Neural crest cell (in vitro differentiated cells): ENCODE measurements around the gene SPEG. TPM values are rescaled to one million over a fixed set of nuclear protein-coding genes. Genes with fewer than 3 reads are reported as not detected.

Experiments used
- DNase-seq: peaks from one replicate; pipeline ENCODE4 v3.0.0; 2021; ENCODE audit warnings: low read depth, mixed read lengths, low spot score
- H3K27ac Mint-ChIP-seq: one replicate; pipeline ENCODE4 v1.8.0; 2021; ENCODE audit warnings: mild to moderate bottlenecking, mixed read lengths; ENCODE audit not compliant: unreplicated experiment
- H3K27me3 Mint-ChIP-seq: 2 replicates; pipeline ENCODE4 v1.8.0; 2021; ENCODE audit warnings: low read depth, mild to moderate bottlenecking, mixed read lengths
- H3K36me3 Mint-ChIP-seq: 2 replicates; pipeline ENCODE4 v1.8.0; 2021; ENCODE audit warnings: low read depth, mild to moderate bottlenecking, mixed read lengths
- H3K4me1 Mint-ChIP-seq: 2 replicates; pipeline ENCODE4 v1.8.0; 2021; ENCODE audit warnings: mixed read lengths
- H3K4me3 Mint-ChIP-seq: one replicate; pipeline ENCODE4 v1.8.0; 2021; ENCODE audit warnings: mild to moderate bottlenecking, mixed read lengths
- H3K9me3 Mint-ChIP-seq: 2 replicates; pipeline ENCODE4 v1.8.0; 2021; ENCODE audit warnings: mixed read lengths
- total RNA-seq: library from RNA; stranded (reverse); gene quantifications from 2 replicates; pipeline ENCODE4 v1.2.1, GENCODE V29; 2021
- TF ChIP-seq, protein P1 (sequence below): fragments of 200-600 bp; sonication (generic); conservative IDR thresholded peaks from 2 replicates; pipeline ENCODE4 v1.5.0; 2021; ENCODE audit warnings: antibody characterized with exemption, mild to moderate bottlenecking

SPEG gene
- total RNA-seq, 1 donor from 2014 or later: 13.4 TPM

DNA sequence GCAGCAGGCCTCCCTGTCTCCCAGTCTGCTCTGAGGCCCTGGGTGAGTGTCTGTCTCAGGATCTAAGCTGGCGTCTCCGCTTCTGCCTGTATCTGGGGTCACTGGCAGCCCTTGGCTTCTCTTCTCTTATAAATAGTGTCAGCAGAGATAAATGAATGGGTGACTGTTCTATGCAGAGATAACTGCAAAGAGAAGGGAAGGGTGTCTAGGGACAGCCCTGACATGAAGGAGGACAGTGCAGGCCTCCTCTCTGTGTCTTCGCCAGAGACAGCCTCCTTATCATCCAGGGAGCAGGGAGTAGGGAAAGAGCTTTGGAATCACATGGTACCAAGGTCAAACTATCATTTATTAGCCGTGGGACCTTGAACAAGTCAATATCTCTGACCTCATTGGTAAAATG lies 35.8 kb downstream of the SPEG start:
- Mint-ChIP-seq H3K36me3 (no peaks in the 10 kb centered on the region), H3K27ac (no peak overlapping the region), H3K4me3 (no peak overlapping the region), H3K9me3 (no peaks in the 10 kb centered on the region), H3K4me1 (peaks cover 6% of the 10 kb centered on the region), H3K27me3 (no peaks in the 10 kb centered on the region)
- TF ChIP-seq, protein P1, sequence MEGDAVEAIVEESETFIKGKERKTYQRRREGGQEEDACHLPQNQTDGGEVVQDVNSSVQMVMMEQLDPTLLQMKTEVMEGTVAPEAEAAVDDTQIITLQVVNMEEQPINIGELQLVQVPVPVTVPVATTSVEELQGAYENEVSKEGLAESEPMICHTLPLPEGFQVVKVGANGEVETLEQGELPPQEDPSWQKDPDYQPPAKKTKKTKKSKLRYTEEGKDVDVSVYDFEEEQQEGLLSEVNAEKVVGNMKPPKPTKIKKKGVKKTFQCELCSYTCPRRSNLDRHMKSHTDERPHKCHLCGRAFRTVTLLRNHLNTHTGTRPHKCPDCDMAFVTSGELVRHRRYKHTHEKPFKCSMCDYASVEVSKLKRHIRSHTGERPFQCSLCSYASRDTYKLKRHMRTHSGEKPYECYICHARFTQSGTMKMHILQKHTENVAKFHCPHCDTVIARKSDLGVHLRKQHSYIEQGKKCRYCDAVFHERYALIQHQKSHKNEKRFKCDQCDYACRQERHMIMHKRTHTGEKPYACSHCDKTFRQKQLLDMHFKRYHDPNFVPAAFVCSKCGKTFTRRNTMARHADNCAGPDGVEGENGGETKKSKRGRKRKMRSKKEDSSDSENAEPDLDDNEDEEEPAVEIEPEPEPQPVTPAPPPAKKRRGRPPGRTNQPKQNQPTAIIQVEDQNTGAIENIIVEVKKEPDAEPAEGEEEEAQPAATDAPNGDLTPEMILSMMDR: no peak
- no peak for DNase-seq

GRCh38 chr2:219471476-219472371 lies 37.1 kb downstream of the SPEG start:
- H3K4me3 Mint-ChIP-seq: no peak overlapping the region
- peaks cover 14% of the 10 kb centered on the region for H3K4me1 Mint-ChIP-seq
- H3K9me3 Mint-ChIP-seq: no peaks in the 10 kb centered on the region
- no peak overlapping the region for H3K27ac Mint-ChIP-seq
- H3K27me3 Mint-ChIP-seq: no peaks in the 10 kb centered on the region
- DNase-seq: no peak
- TF ChIP-seq, protein P1: no peak
- no peaks in the 10 kb centered on the region for H3K36me3 Mint-ChIP-seq

DNA sequence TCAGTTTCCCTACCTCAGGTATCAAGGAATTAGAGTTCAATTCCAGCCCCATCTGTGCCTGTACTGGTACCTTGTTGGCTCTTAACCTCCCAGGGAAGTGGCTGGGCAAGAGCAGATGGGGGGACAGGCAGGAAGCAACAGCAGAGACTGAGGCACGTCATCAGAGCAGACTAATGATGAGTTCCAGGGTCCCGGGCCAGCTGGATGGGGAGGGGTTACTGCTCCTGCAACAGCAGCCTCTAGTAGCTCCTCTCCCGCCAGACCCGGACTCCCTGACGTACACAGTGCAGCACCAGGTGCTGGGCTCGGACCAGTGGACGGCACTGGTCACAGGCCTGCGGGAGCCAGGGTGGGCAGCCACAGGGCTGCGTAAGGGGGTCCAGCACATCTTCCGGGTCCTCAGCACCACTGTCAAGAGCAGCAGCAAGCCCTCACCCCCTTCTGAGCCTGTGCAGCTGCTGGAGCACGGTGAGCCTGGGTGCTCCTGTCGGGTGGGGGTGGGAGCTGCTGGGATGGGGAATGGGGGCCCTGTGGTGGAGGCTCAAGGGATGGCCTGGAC lies 38.1 kb downstream of the SPEG start:
- TF ChIP-seq, protein P1: no peak
- no peaks in the 10 kb centered on the region for H3K36me3 Mint-ChIP-seq
- no peak overlapping the region for H3K27ac Mint-ChIP-seq
- no peaks in the 10 kb centered on the region for H3K27me3 Mint-ChIP-seq
- peaks cover 18% of the 10 kb centered on the region for H3K4me1 Mint-ChIP-seq
- no peak for DNase-seq
- H3K9me3 Mint-ChIP-seq: no peaks in the 10 kb centered on the region
- no peak overlapping the region for H3K4me3 Mint-ChIP-seq

- peaks cover 3% of the 10 kb centered on the region for H3K27me3 Mint-ChIP-seq
- H3K9me3 Mint-ChIP-seq: no peaks in the 10 kb centered on the region
- no peak for DNase-seq
- H3K4me3 Mint-ChIP-seq: no peak overlapping the region
- H3K36me3 Mint-ChIP-seq: no peaks in the 10 kb centered on the region
- TF ChIP-seq, protein P1: no peak
- H3K4me1 Mint-ChIP-seq: peaks cover 18% of the 10 kb centered on the region
- no peak overlapping the region for H3K27ac Mint-ChIP-seq
Measured at GRCh38 chr2:219473511-219473910, 38.9 kb downstream of the SPEG start.

DNA sequence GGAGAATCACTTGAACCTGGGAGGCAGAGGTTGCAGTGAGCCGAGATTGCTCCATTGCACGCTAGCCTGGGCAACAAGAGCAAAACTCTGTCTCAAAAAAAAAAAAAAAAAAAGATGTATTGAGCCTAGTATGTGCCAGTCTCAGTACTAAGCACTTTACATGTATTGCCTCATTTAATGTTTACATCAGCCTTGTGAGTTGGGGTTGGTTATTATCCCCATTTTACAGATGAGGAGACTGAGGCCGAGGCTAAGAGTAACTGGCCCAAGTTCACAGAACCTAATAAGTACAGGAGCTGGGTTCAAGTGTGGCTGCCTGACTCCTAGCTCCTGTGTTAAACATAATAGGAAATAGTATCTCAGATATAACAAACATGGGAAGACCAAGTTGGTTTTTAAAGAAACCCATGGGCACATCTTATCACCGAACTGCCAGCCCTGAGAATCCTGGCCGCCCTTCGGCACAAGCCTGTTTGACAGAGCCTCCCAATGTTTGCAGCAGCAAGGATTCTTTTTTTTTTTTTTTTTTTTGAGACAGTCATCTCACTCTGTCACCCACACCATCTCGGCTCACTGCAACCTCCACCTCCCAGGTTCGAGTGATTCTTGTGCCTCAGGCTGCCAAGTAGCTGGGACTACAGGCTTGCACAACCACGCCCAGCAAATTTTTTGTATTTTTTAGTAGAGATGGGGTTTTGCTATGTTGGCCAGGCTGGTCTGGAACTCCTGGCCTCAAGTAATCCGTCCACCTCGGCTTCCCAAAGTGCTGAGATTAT lies 39.8 kb downstream of the SPEG start:
- no peaks in the 10 kb centered on the region for H3K36me3 Mint-ChIP-seq
- no peak for DNase-seq
- peaks cover 11% of the 10 kb centered on the region for H3K27me3 Mint-ChIP-seq
- no peaks in the 10 kb centered on the region for H3K9me3 Mint-ChIP-seq
- TF ChIP-seq, protein P1: no peak
- no peak overlapping the region for H3K4me3 Mint-ChIP-seq
- no peak overlapping the region for H3K27ac Mint-ChIP-seq
- H3K4me1 Mint-ChIP-seq: peaks cover 18% of the 10 kb centered on the region
